ENCODE measurements around the gene ATP6V1G1. TPM values are rescaled to one million over a fixed set of nuclear protein-coding genes. Genes with fewer than 3 reads are reported as not detected.

Gene ATP6V1G1
- total RNA-seq, 1 donor from 2014 or later, result 47.1 TPM

DNA sequence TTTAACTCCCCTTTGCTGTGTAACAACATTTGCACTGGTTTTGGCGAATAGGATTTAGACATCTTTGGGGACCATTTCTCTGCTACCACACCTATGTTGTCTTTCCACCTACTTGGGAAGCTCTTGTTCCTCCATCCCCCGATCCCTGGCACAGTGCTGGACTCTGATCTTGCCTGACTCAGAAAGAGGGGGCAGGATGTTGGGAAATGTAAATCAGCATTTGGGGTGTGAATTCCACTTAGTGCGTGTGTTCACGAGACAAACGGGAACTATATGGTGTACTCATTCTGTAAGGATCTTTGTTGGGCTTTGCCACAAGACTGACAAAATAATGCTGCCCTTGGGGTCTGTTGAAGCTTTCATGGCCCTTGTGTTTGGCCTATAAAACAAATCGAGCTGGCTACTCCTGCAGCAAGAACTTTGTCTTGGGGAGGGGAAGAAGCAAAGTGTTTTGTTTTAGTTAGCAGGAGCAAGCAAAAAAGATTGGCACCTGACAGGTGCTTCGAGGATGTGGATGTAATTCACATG lies 42.1 kb downstream of the ATP6V1G1 start:
- no peak for DNase-seq

DNA sequence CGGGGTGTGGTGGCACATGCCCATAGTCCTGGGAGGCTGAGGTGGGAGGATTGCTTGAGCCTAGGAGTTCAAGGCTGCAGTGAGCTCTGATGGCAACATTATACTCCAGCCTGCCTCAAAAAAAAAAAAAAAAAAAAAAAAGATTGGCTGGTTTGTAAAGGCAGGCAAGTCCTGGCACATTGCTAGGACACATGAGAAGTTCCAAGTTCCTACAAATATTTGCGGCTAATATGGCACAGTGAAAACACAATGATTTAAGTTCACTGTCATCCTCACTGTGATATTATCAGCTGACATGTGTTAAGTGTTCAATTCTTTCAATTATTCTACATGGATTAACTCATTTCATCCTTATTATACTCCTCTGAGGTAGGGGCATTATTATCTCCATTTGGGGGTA lies 43.6 kb downstream of the ATP6V1G1 start:
- H3K27ac Mint-ChIP-seq, result no peak overlapping the region
- H3K9me3 Mint-ChIP-seq, result no peaks in the 10 kb centered on the region

More for the DNA sequence above, 42.1 kb downstream of the ATP6V1G1 start:
- Mint-ChIP-seq H3K4me3 (no peak overlapping the region), H3K9me3 (no peaks in the 10 kb centered on the region), H3K27ac (no peak overlapping the region), H3K4me1 (no peaks in the 10 kb centered on the region), H3K36me3 (ENCODE audit: low read depth) (peaks cover 50% of the 10 kb centered on the region), H3K27me3 (no peaks in the 10 kb centered on the region)
- intact Hi-C loops (cut with micrococcal nuclease), result no loop called here

DNA sequence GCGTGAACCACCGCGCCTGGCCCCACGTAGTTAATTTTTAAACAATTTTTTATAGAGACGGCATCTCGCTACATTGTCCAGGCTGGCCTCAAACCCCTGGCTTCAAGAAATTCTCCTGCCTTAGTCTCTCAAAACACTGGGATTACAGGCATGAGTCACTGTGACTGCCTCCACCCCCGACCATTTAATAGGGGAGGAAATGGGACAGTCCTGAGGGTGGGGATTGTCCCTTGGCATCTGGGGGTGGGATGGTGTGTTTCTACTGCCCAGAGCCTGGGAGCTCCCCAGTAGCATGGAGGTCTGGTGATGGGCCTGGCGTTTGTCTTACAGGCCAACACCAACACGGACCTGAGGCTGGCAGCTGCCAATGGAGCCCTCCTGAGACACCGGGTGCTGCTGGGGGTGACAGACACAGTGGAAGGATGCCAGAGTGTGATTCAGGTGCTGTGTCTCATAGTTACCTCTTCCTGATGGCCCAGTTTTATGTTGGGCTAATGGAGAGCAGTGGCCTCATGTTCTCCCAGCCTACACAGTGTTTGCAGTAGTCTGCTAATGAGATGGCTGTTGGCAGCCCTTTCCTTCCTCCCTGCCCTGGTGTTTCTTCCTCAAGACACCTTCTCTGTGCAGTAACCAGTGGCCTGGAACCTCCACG lies 46.0 kb downstream of the ATP6V1G1 start:
- Mint-ChIP-seq H3K4me1 (no peaks in the 10 kb centered on the region), H3K27ac (no peak overlapping the region), H3K4me3 (no peak overlapping the region), H3K27me3 (no peaks in the 10 kb centered on the region), H3K36me3 (ENCODE audit: low read depth) (peaks cover 49% of the 10 kb centered on the region), H3K9me3 (no peaks in the 10 kb centered on the region)
- no peak for DNase-seq
- intact Hi-C loops (cut with micrococcal nuclease), result no loop called here

More for the DNA sequence above, 43.6 kb downstream of the ATP6V1G1 start:
- Mint-ChIP-seq H3K4me3 (no peak overlapping the region), H3K4me1 (no peaks in the 10 kb centered on the region), H3K27me3 (no peaks in the 10 kb centered on the region), H3K36me3 (ENCODE audit: low read depth) (peaks cover 50% of the 10 kb centered on the region)
- no peak for DNase-seq
- intact Hi-C loops (cut with micrococcal nuclease), result no loop called here

DNA sequence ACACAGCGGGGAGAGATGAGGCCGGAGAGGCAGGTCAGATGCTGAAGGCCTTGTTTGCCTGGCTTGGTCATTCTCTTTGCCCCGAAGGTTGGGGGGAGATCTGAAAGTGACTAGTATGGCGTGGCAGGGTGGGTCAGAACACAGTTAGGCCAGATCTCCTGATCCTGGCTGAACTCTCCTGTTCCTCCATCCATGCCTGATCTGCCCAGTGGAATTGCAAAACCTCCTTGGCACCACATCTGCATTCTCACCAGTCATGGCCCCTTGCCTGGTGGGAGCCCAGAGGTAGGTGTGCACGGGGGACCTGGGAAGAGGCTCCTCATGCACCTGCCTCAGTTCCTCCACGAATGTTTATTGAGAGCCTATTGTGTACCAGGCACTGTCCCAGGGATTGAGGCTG lies 46.8 kb downstream of the ATP6V1G1 start:
- intact Hi-C loops (cut with micrococcal nuclease), result no loop called here
- H3K36me3 Mint-ChIP-seq (ENCODE audit: low read depth), result peaks cover 51% of the 10 kb centered on the region

DNA sequence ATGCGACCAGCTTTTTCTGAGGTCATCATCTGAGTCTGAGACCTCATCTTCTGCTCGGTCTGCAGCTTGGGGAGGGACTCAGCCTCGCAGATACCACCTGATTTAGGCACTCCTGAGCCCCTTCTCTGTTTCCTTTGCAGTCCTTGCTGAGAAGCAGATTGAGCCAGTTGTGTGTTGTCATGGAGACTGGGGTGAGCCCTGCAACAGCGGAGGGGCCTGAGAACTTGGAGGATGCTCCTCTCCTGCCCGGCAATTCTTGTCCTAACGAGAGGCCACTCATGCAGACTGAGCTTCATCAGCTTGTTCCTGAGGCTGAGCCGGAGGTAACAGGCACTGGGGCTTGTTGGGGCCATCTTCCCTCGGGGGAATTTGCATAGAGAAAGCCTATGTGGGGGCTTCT lies 50.8 kb downstream of the ATP6V1G1 start:
- Mint-ChIP-seq H3K4me1 (peaks cover 2% of the 10 kb centered on the region), H3K9me3 (no peaks in the 10 kb centered on the region), H3K36me3 (ENCODE audit: low read depth) (peaks cover 50% of the 10 kb centered on the region), H3K4me3 (no peak overlapping the region), H3K27me3 (no peaks in the 10 kb centered on the region), H3K27ac (no peak overlapping the region)
- no peak for DNase-seq
- intact Hi-C loops (cut with micrococcal nuclease), result no loop called here

More for the DNA sequence above, 46.8 kb downstream of the ATP6V1G1 start:
- no peak for DNase-seq
- Mint-ChIP-seq H3K9me3 (no peaks in the 10 kb centered on the region), H3K4me3 (no peak overlapping the region), H3K27me3 (no peaks in the 10 kb centered on the region), H3K4me1 (no peaks in the 10 kb centered on the region), H3K27ac (no peak overlapping the region)

DNA sequence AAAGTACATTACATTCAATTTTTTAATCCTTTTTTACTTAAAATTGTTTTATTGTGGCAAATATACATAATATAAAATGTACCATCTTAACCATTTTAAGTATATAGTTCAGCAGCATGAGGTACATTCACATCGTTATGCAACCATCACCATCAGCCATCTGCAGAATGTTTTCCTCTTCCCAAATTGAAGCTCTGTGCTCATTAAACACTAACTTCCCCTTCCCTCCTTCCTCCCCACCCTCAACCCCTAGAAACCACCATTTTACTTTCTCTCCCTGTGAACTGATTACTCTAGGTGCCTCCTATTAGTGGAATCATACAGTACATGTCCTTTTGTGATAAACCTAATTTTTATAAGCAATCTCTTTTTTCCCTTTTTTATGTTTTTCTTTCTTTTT lies 54.4 kb downstream of the ATP6V1G1 start:
- intact Hi-C loops (cut with micrococcal nuclease), result no loop called here
- peaks cover 2% of the 10 kb centered on the region for H3K4me1 Mint-ChIP-seq
- H3K27me3 Mint-ChIP-seq, result no peaks in the 10 kb centered on the region
- no peak overlapping the region for H3K27ac Mint-ChIP-seq
- H3K36me3 Mint-ChIP-seq (ENCODE audit: low read depth), result peaks cover 64% of the 10 kb centered on the region
- no peak overlapping the region for H3K4me3 Mint-ChIP-seq
- no peak for DNase-seq
- no peaks in the 10 kb centered on the region for H3K9me3 Mint-ChIP-seq

DNA sequence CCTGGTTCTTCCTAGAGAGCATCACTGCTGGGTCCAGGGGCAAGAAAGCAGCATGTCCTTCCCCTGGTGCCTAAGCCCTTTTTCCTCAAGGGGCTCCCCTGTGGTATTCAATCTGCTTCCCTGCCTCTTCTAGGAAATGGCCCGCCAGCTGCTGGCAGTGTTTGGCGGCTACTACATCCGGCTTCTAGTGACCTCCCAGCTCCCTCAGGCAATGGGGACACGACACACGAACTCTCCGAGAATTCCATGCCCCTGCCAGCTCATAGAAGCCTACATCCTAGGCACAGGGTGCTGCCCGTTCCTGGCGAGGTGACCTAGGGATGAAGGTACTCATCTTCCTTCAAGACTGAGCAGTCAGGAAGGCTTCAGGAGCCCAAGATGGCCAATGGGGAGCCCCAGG lies 55.4 kb downstream of the ATP6V1G1 start:
- no peak for DNase-seq
- intact Hi-C loops (cut with micrococcal nuclease), result no loop called here
- H3K36me3 Mint-ChIP-seq (ENCODE audit: low read depth), result peaks cover 67% of the 10 kb centered on the region
- H3K27ac Mint-ChIP-seq, result no peak overlapping the region
- peaks cover 2% of the 10 kb centered on the region for H3K4me1 Mint-ChIP-seq
- no peak overlapping the region for H3K4me3 Mint-ChIP-seq
- H3K27me3 Mint-ChIP-seq, result no peaks in the 10 kb centered on the region
- H3K9me3 Mint-ChIP-seq, result no peaks in the 10 kb centered on the region

DNA sequence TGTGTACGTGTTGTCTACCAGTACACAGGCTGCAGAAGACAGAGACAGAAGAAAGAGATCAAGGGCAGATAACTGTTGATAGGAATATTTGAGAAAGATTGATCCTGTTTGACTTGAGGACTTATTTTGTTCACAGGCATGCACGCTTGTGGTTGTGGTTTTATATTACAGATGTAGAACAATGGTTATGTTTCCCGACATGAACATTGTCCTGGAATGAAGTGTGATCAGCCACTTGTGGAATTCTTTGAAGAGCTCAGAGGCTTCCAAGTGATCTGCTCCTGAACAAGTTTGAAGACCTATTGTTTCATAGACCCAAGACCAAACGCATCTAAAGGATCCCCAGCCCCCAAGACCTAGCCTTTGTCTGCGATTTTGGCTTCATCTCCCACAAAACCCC lies 56.3 kb downstream of the ATP6V1G1 start:
- no peak overlapping the region for H3K27ac Mint-ChIP-seq
- intact Hi-C loops (cut with micrococcal nuclease), result no loop called here
- peaks cover 2% of the 10 kb centered on the region for H3K4me1 Mint-ChIP-seq
- no peak for DNase-seq
- H3K27me3 Mint-ChIP-seq, result no peaks in the 10 kb centered on the region
- H3K9me3 Mint-ChIP-seq, result no peaks in the 10 kb centered on the region
- H3K36me3 Mint-ChIP-seq (ENCODE audit: low read depth), result peaks cover 66% of the 10 kb centered on the region
- H3K4me3 Mint-ChIP-seq, result no peak overlapping the region

Other genes starting within 250 kb of the ATP6V1G1 start
- gene AKNA, start 199.8 kb upstream of the ATP6V1G1 start, total RNA-seq, result 149 and 150 TPM in 2 replicates
- 2.0 and 2.1 TPM in 2 replicates for gene WHRN, start 82.3 kb upstream of the ATP6V1G1 start, total RNA-seq
- gene TMEM268, start 23.5 kb downstream of the ATP6V1G1 start, total RNA-seq, result 24.6 and 27.2 TPM in 2 replicates
- not detected in 2 replicates for gene TEX53, start 70.0 kb downstream of the ATP6V1G1 start, total RNA-seq
- gene TEX48, start 94.4 kb downstream of the ATP6V1G1 start, total RNA-seq, result 0.52 and 0.56 TPM in 2 replicates
- gene TNFSF15, start 218.3 kb downstream of the ATP6V1G1 start, total RNA-seq, result 1.4 and 1.5 TPM in 2 replicates

All from activated CD4-positive, alpha-beta T cell treated with anti-CD3 and anti-CD28 coated beads, Interleukin-2, amount 10 ng/mL, durations not matched to agents 24 days and 14 days (primary cell).